ENCODE measurements around the gene RAD21L1.

Gene RAD21L1

DNA sequence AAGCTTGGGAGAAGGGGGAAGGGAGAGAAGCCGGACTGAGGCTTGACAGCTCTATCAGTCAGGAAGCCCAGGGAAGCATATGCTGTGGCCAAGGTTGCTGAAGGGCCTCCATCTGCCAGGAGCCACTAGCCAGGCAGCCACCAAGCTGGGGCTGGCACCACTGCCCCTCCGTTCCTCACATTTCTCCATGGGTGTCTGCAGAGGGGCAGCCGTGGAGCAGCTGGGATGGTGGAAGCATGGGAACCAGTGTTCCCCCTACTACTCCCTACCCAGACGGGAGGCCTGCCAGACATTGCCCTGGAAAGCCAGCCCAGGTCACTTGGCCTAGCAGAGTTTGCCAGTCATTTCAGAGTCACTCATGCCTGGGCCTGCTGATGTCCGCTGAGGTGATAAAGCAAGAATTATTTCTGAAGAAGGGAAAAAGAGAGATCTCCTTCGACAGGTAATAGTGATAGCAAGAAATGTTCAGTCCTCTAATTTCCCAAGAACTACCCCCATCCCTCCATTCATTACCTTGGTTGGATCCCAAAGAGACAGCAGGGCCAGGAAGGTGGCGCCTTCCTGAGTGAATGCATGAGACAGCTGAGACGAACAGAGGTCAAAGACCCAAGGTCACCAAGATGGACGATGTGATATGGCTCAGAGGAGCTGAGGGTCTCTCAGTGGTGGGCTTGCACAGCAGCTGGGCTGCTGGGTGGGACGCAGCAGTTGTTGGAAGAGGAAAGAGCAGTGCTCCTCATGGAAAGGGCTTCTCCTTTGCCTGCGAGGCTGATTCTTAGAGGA, 62.1 kb downstream of the RAD21L1 start:
- Histone ChIP-seq H3K27ac (ENCODE audit: low read length) (no peak overlapping the region), H3K36me3 (ENCODE audit: control insufficient read depth in 1 of 2, insufficient read depth in 2 of 2, low read length in 2 of 2) (no peaks in the 10 kb centered on the region), H3K27me3 (ENCODE audit: low read depth, low read length) (no peaks in the 10 kb centered on the region), H3K4me3 (ENCODE audit: low read depth in 1 of 2, low read length in 2 of 2) (no peak overlapping the region), H3K4me1 (ENCODE audit: control insufficient read depth in 1 of 2, insufficient read depth in 2 of 2, low read length in 2 of 2) (peaks cover 0 to 26% of the 10 kb centered on the region in 2 donors), H3K9me3 (ENCODE audit: control insufficient read depth in 1 of 2, low read length in 2 of 2) (no peaks in the 10 kb centered on the region)

DNA sequence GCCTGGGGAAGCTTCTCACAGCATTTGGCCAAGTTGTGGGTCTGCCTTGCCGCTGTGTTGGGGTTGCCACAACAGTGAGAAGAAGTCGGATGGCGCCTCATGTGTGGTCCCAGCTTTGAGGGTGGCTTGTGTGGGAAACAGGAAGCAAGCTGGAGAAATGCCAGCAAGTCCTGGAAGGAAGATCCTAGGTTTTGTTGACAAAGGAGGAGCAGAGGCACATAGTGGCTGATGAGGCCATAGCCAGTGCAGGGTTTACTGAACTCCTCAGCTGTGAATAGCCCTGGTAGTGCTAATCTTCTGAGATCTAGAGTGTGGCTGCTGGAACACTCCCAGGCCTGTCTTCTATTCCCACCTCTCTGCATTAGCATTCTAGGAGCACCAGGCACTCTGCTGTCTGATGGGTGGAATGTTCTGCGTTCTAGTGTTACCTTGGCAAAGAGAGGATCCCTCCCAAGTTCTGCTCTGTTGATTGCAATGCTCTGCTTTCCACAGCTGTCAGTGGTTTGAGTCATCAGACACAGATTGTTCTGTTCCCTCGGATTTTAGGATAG, 65.4 kb downstream of the RAD21L1 start:
- Histone ChIP-seq H3K9me3 (ENCODE audit: control insufficient read depth in 1 of 2, low read length in 2 of 2) (no peaks in the 10 kb centered on the region), H3K27me3 (ENCODE audit: low read depth, low read length) (no peaks in the 10 kb centered on the region), H3K27ac (ENCODE audit: low read length) (no peak overlapping the region), H3K4me3 (ENCODE audit: low read depth in 1 of 2, low read length in 2 of 2) (no peak overlapping the region), H3K4me1 (ENCODE audit: control insufficient read depth in 1 of 2, insufficient read depth in 2 of 2, low read length in 2 of 2) (peaks cover 0 to 4% of the 10 kb centered on the region in 2 donors), H3K36me3 (ENCODE audit: control insufficient read depth in 1 of 2, insufficient read depth in 2 of 2, low read length in 2 of 2) (peaks cover 0 to 6% of the 10 kb centered on the region in 2 donors)

DNA sequence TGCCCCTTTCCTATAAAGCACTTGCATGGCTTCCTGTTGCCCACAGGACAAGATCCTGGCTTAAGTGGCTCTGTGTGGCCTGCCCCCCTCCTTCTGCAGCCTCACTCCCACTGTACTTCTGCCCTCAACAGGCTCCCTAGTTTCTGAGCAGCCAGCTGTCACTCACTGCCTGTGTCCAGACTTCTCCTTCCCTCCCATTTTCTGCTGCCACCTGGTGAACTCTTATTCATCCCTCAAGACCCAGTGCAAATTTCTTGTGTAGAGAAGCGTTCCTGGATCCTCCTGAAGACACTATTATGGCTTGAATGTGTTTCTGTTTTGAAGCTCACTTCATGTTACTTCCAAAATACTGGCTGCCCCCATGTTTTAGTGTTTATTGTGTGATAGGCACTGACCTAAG, 66.8 kb downstream of the RAD21L1 start:
- no peak overlapping the region for H3K27ac ChIP-seq (ENCODE audit: low read length)
- H3K4me3 ChIP-seq (ENCODE audit: low read depth in 1 of 2, low read length in 2 of 2) = no peak overlapping the region
- H3K4me1 ChIP-seq (ENCODE audit: control insufficient read depth in 1 of 2, insufficient read depth in 2 of 2, low read length in 2 of 2) = no peaks in the 10 kb centered on the region
- peaks cover 0 to 15% of the 10 kb centered on the region in 2 donors for H3K36me3 ChIP-seq (ENCODE audit: control insufficient read depth in 1 of 2, insufficient read depth in 2 of 2, low read length in 2 of 2)
- no peaks in the 10 kb centered on the region for H3K9me3 ChIP-seq (ENCODE audit: control insufficient read depth in 1 of 2, low read length in 2 of 2)
- H3K27me3 ChIP-seq (ENCODE audit: low read depth, low read length) = no peaks in the 10 kb centered on the region

DNA sequence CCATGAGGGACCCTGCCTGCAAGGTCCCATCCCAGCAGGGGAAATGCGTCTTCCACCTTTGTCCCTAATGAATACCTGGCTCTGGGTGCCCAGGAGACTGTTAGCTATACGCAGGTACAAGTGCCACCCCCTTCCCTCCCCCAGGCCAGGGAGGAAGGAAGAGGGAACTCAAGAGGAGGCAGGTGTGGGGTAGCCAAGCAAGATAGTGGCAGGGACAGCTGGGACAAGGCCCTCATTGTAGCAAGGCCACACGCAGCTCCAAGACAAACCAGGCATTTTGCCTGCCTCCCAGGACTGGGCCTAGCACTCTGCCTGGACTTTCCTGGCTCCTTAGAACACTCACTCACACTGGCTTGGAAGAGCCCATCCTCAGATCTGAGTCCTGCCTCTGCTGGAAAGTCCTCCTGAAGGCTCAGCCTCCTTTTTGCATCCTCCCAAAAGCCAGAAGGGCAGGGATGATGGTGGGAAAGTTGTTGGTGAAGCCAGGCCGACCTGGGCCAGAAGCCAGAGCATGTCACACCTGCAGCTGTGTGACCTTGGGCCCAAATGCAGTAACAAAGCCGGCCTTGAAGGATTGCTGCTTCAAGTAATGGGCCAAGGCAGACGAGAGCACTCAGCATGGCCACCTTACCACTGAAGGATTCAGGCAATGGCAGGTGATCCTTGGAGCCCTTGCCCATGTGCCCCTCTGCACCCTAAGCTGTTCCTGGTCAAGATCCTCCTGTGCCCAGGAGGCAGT, 68.0 kb downstream of the RAD21L1 start:
- H3K4me1 ChIP-seq (ENCODE audit: control insufficient read depth in 1 of 2, insufficient read depth in 2 of 2, low read length in 2 of 2) = no peaks in the 10 kb centered on the region
- no peaks in the 10 kb centered on the region for H3K9me3 ChIP-seq (ENCODE audit: control insufficient read depth in 1 of 2, low read length in 2 of 2)
- H3K27me3 ChIP-seq (ENCODE audit: low read depth, low read length) = no peaks in the 10 kb centered on the region
- no peak overlapping the region for H3K27ac ChIP-seq (ENCODE audit: low read length)
- peaks cover 0 to 20% of the 10 kb centered on the region in 2 donors for H3K36me3 ChIP-seq (ENCODE audit: control insufficient read depth in 1 of 2, insufficient read depth in 2 of 2, low read length in 2 of 2)
- no peak overlapping the region for H3K4me3 ChIP-seq (ENCODE audit: low read depth in 1 of 2, low read length in 2 of 2)

DNA sequence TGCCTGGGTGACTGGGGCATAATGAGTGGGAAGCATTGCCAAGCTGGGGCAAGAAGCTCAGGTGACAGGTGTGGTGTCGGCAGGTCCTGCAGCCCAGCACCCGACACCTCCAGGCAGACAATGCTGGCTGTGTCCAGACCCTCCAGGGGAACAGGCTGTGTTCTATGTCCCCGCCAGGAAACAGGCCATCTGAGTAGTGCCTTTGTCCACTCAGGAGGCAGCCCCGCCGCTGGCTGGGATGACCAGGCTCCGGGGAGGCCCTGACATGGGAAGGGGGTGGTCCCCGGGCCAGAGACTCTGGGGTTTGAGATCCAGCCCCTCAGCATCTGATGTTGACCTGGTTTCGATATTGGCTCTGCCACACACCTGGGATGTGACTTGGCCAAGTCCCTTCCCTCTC, 68.7 kb downstream of the RAD21L1 start:
- Histone ChIP-seq H3K4me3 (ENCODE audit: low read depth in 1 of 2, low read length in 2 of 2) (no peak overlapping the region), H3K9me3 (ENCODE audit: control insufficient read depth in 1 of 2, low read length in 2 of 2) (no peaks in the 10 kb centered on the region), H3K27me3 (ENCODE audit: low read depth, low read length) (no peaks in the 10 kb centered on the region), H3K27ac (ENCODE audit: low read length) (no peak overlapping the region), H3K36me3 (ENCODE audit: control insufficient read depth in 1 of 2, insufficient read depth in 2 of 2, low read length in 2 of 2) (peaks cover 0 to 26% of the 10 kb centered on the region in 2 donors), H3K4me1 (ENCODE audit: control insufficient read depth in 1 of 2, insufficient read depth in 2 of 2, low read length in 2 of 2) (no peaks in the 10 kb centered on the region)

DNA sequence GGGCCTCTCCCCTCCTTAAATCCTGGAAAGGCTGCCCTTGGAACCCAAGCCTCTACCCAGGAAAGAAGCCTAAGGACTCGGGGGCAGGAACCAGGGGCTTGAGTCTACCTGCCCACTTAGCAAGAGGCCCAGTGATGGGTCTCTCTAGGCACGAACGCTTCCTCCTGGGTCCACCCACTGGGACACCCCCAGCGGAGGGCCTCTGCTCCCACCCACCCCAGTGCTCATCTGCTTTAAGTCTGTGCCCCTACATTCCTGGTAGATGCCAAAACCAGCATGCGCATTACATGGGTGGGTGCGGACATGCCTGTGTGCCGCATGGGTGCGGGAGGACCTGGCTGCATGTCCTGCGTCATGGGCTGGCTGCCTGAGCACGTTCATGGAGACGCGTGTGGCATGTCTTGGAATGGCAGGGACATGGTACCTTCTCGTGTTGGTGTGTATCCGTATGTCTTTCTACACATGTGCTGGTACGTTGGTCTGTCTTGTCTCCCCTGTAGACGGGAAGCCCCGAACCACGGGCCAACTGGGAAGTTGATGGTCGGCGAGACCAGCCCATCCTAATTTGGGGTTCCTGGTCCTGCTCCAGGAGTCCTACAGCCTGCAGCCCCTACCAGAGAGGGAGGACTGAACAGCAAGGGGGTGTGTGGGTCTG, 69.6 kb downstream of the RAD21L1 start:
- no peaks in the 10 kb centered on the region for H3K9me3 ChIP-seq (ENCODE audit: control insufficient read depth in 1 of 2, low read length in 2 of 2)
- H3K27ac ChIP-seq (ENCODE audit: low read length) = no peak overlapping the region
- H3K4me3 ChIP-seq (ENCODE audit: low read depth in 1 of 2, low read length in 2 of 2) = no peak overlapping the region

DNA sequence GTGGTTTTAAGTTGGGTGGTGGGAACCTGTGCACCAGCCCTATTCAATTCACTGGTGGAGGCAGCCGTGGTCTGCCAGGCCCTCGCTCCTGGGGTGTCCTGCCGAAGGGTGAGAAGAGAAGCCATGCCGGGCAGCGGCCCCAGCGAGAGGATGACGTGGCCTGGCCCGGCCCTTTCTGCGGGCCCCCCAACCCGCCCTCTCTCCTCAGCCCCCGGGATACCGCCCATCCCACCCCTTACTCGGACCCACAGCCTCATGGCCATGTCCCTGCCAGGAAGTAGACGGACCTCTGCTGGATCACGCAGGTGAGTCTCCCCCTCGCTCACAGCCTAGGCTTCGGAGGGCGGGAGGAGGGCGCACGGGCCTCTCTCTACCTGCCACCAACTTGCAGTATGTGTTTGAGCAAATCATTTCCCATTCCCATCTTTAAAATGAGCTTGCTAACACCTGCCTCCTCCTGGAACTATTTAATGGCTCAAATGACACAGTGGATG, 70.3 kb downstream of the RAD21L1 start:
- Histone ChIP-seq H3K4me3 (ENCODE audit: low read depth in 1 of 2, low read length in 2 of 2) (no peak overlapping the region), H3K4me1 (ENCODE audit: control insufficient read depth in 1 of 2, insufficient read depth in 2 of 2, low read length in 2 of 2) (no peaks in the 10 kb centered on the region), H3K9me3 (ENCODE audit: control insufficient read depth in 1 of 2, low read length in 2 of 2) (no peaks in the 10 kb centered on the region), H3K36me3 (ENCODE audit: control insufficient read depth in 1 of 2, insufficient read depth in 2 of 2, low read length in 2 of 2) (peaks cover 0 to 31% of the 10 kb centered on the region in 2 donors), H3K27ac (ENCODE audit: low read length) (no peak overlapping the region), H3K27me3 (ENCODE audit: low read depth, low read length) (no peaks in the 10 kb centered on the region)

More for the DNA sequence above, 69.6 kb downstream of the RAD21L1 start:
- Histone ChIP-seq H3K4me1 (ENCODE audit: control insufficient read depth in 1 of 2, insufficient read depth in 2 of 2, low read length in 2 of 2) (no peaks in the 10 kb centered on the region), H3K27me3 (ENCODE audit: low read depth, low read length) (no peaks in the 10 kb centered on the region), H3K36me3 (ENCODE audit: control insufficient read depth in 1 of 2, insufficient read depth in 2 of 2, low read length in 2 of 2) (peaks cover 0 to 26% of the 10 kb centered on the region in 2 donors)

DNA sequence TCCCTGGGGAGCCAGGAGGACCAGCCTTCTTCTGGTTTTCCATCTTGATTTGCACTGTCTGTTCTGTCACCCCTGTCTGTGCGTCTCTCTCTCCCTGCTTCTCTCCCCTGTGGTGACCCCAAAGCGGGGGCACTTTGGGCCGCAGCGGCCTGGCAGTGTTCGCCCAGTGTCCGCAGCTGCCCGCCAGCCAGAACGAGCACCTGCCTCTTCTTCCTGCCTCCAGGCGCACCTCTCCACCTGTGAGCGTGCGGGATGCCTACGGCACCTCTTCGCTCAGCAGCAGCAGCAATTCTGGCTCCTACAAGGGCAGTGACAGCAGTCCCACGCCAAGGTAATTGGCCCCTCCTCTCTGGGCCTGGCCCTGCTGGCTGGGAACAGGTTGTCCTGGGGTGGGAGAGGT, 71.1 kb downstream of the RAD21L1 start:
- no peaks in the 10 kb centered on the region for H3K9me3 ChIP-seq (ENCODE audit: control insufficient read depth in 1 of 2, low read length in 2 of 2)
- H3K27me3 ChIP-seq (ENCODE audit: low read depth, low read length) = no peaks in the 10 kb centered on the region
- no peaks in the 10 kb centered on the region for H3K4me1 ChIP-seq (ENCODE audit: control insufficient read depth in 1 of 2, insufficient read depth in 2 of 2, low read length in 2 of 2)
- H3K27ac ChIP-seq (ENCODE audit: low read length) = no peak overlapping the region
- H3K4me3 ChIP-seq (ENCODE audit: low read depth in 1 of 2, low read length in 2 of 2) = no peak overlapping the region
- peaks cover 0 to 31% of the 10 kb centered on the region in 2 donors for H3K36me3 ChIP-seq (ENCODE audit: control insufficient read depth in 1 of 2, insufficient read depth in 2 of 2, low read length in 2 of 2)

DNA sequence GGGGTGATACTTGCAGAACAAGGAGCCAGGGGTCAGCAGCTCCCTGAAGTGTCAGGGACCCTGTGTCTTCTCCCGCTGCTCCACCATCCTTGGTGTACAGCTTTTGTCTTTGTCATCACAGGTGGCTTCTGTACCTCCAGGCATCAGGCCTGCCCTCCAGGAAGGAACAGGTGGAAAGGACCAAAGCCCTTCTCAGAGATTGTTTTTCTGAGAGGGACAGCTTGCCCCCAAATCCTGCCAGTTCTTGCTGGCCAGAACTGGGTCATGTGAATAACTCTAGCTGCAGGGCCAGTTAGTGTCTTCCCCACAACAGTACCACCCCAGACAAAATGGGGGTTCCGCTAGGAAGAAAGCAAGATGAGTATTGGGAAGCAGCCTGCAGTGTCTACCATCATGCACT, 71.6 kb downstream of the RAD21L1 start:
- H3K27me3 ChIP-seq (ENCODE audit: low read depth, low read length) = no peaks in the 10 kb centered on the region
- no peaks in the 10 kb centered on the region for H3K9me3 ChIP-seq (ENCODE audit: control insufficient read depth in 1 of 2, low read length in 2 of 2)
- H3K4me1 ChIP-seq (ENCODE audit: control insufficient read depth in 1 of 2, insufficient read depth in 2 of 2, low read length in 2 of 2) = no peaks in the 10 kb centered on the region
- H3K4me3 ChIP-seq (ENCODE audit: low read depth in 1 of 2, low read length in 2 of 2) = no peak overlapping the region
- H3K36me3 ChIP-seq (ENCODE audit: control insufficient read depth in 1 of 2, insufficient read depth in 2 of 2, low read length in 2 of 2) = peaks cover 0 to 31% of the 10 kb centered on the region in 2 donors
- H3K27ac ChIP-seq (ENCODE audit: low read length) = no peak overlapping the region

DNA sequence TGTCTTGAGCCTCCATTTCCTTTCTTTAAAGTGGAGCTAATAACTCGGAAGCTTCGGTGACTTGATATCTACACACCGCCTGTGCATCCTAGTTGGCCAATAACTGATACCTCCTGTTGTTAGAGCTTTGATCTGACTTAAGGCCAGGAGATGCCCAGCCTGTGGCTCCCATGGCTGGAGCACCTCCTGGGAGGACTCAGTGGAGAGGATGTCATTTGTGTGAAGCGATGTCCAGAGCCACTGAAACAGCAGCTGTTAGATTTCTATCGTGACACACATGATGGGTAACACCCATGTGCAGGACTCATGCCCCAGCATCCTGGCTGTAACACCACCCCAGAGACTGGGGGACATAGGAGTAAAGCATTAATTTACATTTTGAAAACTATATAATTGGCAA, 72.3 kb downstream of the RAD21L1 start:
- Histone ChIP-seq H3K4me3 (ENCODE audit: low read depth in 1 of 2, low read length in 2 of 2) (no peak overlapping the region), H3K36me3 (ENCODE audit: control insufficient read depth in 1 of 2, insufficient read depth in 2 of 2, low read length in 2 of 2) (peaks cover 0 to 31% of the 10 kb centered on the region in 2 donors), H3K27me3 (ENCODE audit: low read depth, low read length) (no peaks in the 10 kb centered on the region), H3K9me3 (ENCODE audit: control insufficient read depth in 1 of 2, low read length in 2 of 2) (no peaks in the 10 kb centered on the region), H3K4me1 (ENCODE audit: control insufficient read depth in 1 of 2, insufficient read depth in 2 of 2, low read length in 2 of 2) (no peaks in the 10 kb centered on the region), H3K27ac (ENCODE audit: low read length) (no peak overlapping the region)

All from muscle layer of duodenum (tissue), 2 donors.